ENCODE data around the gene TIPIN.
"Not testable (repeated sequence)": the region's sequence is repeated elsewhere in the genome, so short reads cannot be mapped to it uniquely, and the experiment has no call there.

Gene TIPIN

DNA sequence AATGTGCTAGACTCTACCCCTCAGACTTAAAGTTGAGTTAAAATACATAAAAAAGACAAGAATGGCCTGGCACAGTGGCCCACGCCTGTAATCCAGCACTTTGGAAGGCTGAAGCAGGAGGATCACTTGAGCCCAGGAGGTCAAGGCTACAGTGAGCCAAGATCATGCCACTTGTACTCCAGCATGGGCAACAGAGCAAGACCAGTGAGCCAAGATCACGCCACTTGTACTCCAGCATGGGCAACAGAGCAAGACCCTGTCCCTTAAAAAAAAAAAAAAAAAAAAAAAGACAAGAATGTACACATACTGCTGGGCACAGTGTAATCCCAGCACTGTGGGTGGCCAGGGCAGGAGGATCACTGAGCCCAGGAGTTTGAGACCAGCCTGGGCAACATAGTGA, 45.7 kb downstream of the TIPIN start:
- in situ Hi-C loops (cut with MboI; ENCODE audit: low pct_unique_long_range_greater_than_20kb, low sequenced_read_pairs), result no loop called here
- DNase-seq, result no peak

DNA sequence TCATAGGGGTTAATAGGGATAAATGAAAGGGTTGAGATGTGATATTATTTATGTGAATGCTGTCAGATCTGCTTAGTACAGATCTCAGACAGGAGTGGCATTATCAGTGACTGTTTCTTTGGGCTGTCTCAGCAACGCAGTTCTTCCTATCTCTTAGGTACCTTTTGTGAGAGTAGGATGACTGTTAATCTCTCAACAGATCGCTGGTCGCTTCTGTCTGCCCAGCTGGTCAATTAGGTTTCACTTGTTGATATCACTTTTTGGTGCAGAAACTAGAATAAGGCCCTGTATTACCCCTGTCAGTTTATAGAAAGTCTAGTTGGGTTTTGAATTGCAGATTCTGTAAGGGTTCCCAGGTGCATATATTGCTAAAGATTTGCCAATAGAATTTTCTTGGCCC, 46.7 kb downstream of the TIPIN start:
- in situ Hi-C loops (cut with MboI; ENCODE audit: low pct_unique_long_range_greater_than_20kb, low sequenced_read_pairs), result no loop called here
- no peak for DNase-seq

DNA sequence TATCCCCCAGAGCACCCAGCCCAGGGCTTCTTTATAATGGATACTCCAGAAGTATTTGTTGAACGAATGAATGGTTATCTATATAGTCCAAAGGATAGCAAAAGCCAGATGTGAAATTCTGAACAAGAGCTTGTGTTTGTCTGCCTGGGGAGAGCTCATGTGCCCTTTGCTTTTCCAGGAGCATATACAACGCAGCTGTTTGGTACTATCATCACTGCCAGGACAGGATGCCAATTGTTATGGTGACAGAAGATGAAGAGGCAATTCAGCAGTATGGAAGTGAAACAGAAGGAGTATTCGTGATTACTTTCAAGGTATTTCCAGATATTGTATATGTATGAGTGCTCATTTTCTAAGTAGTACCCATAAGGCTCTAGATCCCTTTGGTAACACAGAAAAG, 48.0 kb downstream of the TIPIN start:
- DNase-seq, result no peak
- in situ Hi-C loops (cut with MboI; ENCODE audit: low pct_unique_long_range_greater_than_20kb, low sequenced_read_pairs), result no loop called here

DNA sequence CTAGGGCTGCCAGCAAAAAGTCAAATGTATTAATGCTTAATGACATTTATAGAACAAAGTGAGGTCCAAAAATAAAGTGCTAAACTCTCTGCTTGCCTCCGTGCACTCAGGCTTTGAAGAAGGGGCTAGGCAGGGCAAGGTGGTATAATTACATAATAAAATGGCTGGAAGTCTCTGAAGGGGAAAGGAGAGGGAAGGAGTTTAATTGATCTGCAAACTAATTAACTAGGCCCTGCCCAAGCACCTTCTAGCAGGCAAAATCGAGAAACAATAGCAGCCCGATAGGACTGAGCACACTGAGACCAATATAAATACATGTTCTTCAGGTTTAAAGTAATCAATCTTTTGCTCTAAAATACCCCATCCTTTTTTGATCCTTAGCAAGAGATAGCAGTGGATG, 50.1 kb downstream of the TIPIN start:
- no peak for DNase-seq
- in situ Hi-C loops (cut with MboI; ENCODE audit: low pct_unique_long_range_greater_than_20kb, low sequenced_read_pairs), result no loop called here

DNA sequence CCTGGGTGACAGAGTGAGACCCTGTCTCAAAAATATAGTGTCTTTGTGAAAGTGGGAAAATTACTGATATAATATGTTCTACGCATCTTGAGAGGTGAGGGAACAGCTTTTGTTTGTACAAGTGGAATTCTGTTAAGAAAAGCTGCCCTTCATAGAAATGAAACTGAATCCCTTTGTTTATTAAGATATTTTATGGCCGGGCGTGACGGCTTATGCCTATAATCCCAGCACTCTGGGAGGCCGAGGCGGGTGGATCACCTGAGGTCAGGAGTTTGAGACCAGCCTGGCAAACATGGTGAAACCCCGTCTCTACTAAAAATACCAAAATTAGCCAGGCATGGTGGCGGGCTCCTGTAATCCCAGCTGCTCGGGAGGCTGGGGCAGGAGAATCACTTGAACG, 52.1 kb downstream of the TIPIN start:
- DNase-seq; in situ Hi-C loops (cut with MboI; ENCODE audit: low pct_unique_long_range_greater_than_20kb, low sequenced_read_pairs): not testable (repeated sequence)

DNA sequence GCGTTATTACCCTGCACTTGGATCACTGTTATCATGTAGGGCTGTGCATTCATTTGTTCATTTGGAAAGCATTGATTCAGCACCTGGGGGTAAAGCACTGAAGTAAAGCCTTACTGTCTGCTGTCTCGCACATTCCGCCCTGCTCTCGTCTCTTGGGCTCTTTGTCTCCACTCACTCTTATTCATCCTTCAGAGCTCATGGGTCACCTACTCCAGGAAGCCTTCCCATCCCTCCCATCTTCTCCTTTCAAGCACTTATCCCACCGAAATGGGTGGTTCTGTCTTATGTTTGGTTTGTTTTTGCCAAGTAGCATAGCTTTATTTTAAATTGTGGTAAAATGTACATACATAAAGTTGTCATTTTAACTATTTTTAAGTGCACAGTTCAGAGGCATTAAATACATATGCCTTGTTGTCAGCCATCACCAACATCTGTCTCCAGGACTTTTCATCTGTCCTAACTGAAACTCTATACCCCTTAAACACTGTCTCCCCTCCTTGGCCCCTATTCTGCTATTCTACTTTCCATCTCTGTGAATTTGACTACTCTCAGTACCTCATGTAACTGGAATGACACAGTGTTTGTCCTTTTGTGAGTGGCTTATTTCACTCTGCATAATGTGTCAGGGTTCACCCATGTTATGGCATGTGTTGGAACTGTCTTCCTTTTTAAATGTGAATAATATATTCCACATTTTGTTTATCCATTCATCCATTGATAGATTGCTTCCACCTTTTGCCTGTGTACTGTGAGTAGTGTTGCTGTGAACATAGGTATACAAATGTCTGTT, 53.8 kb downstream of the TIPIN start:
- in situ Hi-C loops (cut with MboI; ENCODE audit: low pct_unique_long_range_greater_than_20kb, low sequenced_read_pairs), result no loop called here
- DNase-seq, result no peak

DNA sequence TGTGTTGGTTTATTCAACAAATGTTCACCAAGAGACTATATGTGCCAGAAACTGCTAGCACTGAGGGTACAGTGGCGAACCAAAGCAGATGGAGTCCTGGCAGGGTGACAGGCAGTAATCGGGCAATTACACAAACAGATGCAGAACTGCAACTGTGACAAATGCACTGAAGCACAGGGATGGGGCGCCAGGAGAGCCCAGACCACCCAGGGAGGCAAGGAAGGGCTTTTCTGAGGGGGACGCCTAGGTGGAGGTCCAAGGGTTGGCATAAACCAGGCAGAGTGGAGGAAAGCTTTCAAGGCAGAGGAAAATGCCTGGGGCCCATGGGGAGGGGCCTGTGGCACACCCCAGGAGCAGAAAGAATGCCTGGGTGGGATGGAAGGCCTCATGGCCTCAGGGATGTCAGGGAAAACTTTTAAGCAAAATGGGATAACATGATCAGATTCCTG, 57.7 kb downstream of the TIPIN start:
- DNase-seq, result no peak
- in situ Hi-C loops (cut with MboI; ENCODE audit: low pct_unique_long_range_greater_than_20kb, low sequenced_read_pairs), result no loop called here

DNA sequence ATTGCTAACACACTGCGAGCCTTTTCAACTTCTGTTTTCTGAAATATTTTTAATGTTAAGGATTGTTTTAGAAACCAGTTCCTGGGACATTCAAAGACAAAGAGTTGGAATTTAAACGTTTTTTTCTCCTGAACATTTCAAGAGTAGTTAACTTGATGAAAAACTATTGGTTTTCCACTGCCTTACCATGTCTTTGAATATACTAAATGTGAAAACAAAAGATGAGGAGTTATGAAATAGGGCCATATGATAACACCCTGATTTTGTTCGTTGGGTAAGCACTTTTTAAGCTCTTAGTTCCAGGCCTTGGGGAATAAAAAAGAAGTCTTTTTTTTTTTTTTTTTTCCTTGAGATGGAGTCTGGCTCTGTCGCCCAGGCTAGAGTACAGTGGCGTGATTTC, 60.3 kb downstream of the TIPIN start:
- in situ Hi-C loops (cut with MboI; ENCODE audit: low pct_unique_long_range_greater_than_20kb, low sequenced_read_pairs), result no loop called here
- no peak for DNase-seq

DNA sequence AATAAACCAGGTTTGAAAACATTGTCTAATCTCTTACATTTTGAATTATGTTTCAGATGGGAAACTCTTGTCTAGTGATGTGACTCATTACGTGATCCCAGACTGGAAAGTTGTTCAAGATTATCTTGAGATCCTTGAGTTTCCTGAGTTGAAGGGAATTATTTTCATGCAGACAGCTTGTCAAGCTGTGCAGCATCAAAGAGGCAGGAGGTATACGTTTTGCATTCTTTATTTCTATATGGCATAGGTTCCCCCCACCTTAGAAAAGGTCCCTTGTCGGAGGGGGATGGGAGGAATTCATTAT, 61.6 kb downstream of the TIPIN start:
- DNase-seq, result peak; percentile 30
- in situ Hi-C loops (cut with MboI; ENCODE audit: low pct_unique_long_range_greater_than_20kb, low sequenced_read_pairs), result no loop called here

DNA sequence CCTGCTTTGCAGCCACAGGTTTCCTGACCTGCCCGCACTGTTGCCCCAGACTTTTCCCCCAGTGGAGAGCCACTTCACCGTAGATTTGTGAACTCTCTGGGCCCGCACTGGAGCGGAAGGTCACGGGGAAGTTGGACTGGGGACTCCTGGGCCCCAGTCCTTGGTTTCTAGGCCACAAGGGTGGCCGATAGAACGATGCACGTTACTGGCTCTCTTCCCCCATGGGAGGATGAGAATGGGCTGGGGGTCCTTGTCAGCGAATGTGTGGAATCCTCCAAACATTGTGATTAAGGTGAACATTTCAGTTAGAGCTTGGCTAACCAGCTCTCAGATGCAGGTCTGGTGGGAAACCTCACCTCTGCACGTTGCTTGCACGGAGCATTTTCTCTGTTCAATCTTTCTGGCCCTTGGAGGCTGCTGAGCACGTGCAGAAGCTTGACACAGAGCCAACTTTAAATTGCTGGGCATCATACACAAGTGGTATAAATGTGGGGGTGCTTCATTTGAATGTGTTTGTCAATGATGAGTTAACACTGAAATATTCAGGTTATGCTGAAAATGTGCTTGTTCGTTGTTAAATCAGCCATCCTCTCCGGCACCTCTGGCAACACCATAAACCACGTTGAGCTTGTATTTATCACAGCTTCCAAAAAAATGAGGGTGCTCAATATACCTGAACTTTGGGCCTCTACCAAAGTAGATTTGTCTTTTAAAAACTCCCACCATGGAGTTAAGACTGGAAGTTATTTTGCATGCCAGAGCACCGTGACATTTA, 62.1 kb downstream of the TIPIN start:
- DNase-seq, result peak; percentile 87
- in situ Hi-C loops (cut with MboI; ENCODE audit: low pct_unique_long_range_greater_than_20kb, low sequenced_read_pairs), result no loop called here

DNA sequence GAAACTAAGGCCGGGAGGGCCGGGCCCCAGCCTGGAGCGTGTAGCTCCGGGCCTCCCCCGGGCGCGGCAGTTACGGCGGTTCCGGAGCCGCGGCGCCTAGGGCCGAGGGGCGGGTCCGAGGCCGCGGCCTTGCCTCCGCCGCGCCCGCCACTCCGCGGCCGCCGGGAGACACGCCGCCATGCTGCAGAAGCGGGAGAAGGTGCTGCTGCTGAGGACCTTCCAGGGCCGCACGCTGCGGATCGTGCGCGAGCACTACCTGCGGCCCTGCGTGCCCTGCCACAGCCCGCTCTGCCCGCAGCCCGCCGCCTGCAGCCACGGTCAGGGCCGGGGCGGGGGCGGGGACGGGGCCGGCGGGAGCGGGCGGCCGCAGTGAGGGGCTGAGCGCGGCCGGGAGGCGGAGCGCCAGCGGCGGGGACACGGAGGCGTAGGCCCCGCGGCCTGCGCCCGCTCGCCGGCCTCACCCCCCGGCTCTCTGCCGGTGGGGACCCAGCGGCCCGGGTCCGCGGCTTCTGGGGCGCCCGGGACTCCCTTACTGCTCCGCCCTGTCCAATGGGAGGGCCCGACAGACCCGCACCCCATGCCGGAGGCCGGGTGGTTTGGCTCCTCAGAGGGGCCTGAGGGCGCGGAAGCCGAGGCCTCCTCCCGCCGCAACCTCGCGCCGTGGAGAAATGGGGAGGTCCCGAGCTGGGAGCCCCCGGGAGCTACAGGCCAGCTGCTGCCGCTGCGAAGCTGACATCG, 62.9 kb downstream of the TIPIN start, which contains the start of gene DIS3L:
DIS3L (plus strand) TSS at position 150 of the 738 bp plus-strand sequence; CDS start at position 179, 29 bp downstream.
- peak; percentile 85 for DNase-seq
- in situ Hi-C loops (cut with MboI; ENCODE audit: low pct_unique_long_range_greater_than_20kb, low sequenced_read_pairs), result no loop called here

DNA sequence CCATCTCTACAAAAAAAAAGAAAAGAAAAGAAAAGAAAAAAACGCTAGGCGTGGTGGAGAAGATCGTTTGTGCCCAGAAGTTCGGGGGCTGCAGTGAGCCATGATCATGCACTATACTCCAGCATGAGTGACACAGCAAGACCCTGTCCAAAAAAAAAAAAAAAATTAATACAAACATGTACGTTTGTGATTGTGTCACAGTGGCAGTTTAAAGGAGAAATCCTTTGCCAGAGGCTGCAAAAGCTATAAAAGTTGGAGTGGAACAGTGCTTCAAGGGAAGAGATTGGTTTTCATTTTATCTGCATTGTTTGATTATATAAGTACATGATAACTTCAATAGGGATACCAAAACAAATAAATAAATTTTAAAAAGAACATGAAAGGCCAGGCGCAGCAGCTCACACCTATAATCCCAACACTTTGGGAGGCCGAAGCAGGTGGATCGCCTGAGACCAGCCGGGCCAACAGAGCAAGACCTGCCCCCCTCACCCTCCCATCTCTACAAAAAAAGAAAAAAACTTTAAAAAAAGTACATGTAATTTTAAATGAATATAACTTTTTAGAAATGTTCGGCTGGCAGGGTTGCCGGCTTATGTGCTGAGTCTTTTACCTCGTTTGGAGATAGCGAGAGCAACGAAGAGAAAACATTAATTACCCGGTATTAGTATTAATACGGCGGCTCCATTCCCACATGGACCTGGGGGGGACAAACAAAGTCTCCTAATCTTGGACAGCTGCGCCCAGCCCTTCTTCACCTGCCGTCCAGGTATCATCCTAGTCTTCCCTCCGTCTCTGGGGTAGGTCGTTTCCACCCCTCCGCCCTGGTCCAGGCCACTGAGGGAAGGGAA, 63.7 kb downstream of the TIPIN start:
- in situ Hi-C loops (cut with MboI; ENCODE audit: low pct_unique_long_range_greater_than_20kb, low sequenced_read_pairs), result no loop called here
- no peak for DNase-seq

DNA sequence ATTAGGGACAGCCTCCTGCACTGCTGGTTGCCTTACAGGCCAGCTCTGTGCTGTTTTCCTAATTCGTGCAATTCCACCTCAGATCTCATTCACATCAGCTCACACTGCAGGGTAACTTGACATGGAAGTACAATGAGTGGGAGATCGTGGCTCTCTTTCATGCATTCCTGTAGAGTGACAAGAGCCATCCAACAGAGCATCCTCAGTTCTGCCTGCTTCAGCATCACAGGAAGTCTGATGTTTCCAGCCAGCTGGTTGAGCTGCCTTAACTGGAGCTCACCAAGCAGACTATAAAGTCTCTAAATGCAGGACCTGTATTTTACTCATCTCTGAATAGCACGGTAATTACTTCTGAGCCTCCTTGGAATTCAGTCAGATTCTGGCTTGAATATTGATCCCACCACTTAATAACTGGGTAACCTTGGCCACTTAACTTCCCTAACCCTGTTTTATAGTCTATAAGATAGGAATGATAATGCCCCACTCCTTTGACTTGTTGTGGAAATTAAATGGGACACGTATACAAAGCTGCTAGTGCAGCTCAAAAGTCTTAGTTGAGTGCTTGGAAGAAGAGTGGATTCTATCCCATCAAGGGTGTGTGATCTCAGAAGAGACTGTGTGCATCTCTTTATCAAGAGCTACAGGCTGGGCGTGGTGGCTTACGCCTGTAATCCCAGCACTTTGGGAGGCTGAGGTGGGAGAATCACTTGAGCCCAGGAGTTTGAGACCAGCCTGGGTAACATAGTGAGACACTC, 64.5 kb downstream of the TIPIN start:
- in situ Hi-C loops (cut with MboI; ENCODE audit: low pct_unique_long_range_greater_than_20kb, low sequenced_read_pairs), result no loop called here

DNA sequence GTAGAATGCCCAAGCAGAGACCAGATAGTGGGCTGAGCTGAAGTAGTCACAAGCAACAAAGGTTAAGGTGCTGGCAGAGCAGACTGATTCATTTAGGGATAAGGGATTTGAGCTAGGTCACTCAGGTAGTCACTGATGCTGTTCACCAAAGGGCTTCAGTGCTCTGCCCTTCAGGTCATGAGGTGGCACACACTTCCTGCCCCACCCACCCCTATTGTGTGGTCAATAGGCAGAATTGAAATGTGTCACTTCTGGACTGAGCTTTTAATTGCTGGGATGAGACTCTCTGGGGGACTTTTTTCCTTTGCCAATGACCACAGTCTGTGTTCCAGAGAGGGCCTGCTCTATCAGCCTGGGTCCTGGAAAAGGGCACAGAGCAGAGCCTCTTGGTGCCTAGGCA, 66.0 kb downstream of the TIPIN start:
- in situ Hi-C loops (cut with MboI; ENCODE audit: low pct_unique_long_range_greater_than_20kb, low sequenced_read_pairs), result no loop called here
- DNase-seq, result no peak

More for the DNA sequence above, 64.5 kb downstream of the TIPIN start:
- no peak for DNase-seq

DNA sequence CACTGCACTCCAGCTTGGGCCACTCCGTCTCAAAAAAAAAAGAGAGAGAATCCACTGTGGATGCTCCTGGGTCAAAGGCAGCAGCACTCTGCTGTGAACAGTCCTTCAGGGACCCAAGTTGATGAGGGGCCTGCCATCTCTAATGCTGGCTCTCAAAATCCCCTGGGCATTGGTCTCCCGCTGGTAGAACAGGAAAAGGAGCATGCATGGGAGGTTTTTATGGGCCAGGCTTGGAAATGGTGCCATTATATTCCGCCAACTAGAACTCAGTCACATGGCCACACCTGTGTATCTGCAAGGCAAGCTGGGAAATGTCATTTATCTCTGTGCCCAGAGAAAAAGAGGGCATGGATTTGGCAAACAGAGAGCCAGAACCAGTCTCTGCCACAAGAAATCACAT, 66.5 kb downstream of the TIPIN start:
- in situ Hi-C loops (cut with MboI; ENCODE audit: low pct_unique_long_range_greater_than_20kb, low sequenced_read_pairs), result no loop called here
- no peak for DNase-seq

DNA sequence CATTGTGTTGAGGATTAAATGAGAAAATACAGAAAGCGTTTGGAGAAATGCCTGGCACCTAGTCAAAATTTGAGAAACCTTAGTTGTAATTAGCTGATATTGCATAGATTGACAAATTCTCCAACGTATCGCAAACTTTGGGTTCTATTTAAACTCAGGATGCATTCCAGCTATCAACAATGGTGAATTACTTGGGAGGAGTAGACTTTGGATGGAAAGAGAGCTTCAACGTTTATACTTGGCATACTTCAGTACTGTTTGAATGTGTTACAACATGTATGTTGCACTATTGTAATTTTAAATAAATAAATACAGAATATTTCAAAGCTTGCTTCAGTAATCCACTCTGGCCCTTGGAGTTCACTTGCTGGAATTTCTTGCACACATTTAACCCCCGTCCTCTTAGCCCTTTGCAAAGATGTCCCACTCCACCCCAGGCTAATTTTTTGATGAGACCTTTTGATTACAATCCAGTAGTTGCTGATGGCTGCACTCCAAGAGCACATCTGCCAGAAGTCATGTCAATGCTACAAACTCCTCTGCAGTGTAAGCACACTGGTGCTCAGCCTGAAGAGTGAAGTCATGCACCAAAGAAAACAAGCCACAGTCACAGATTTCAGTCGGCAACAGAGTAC, 67.8 kb downstream of the TIPIN start:
- no peak for DNase-seq

DNA sequence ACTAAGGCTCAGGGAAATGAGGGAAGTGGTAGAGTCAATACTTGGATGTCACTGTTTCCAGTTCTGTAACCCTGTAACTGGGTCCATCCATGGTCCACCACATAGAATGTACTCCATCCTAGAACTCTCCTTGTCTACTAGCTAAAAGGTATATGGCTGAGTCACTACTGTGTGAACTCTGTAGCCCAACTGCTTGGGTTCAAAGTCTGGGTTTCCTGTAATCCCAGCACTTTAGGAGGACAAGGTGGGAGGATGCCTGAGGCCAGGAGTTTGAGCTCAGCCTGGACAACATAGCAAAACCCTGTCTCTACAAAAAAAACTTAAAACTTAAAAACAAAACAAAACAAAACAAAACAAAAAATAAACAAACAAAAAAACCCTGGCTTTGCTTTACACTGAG, 68.4 kb downstream of the TIPIN start:
- in situ Hi-C loops (cut with MboI; ENCODE audit: low pct_unique_long_range_greater_than_20kb, low sequenced_read_pairs), result no loop called here
- DNase-seq, result no peak

More for the DNA sequence above, 67.8 kb downstream of the TIPIN start:
- in situ Hi-C loops (cut with MboI; ENCODE audit: low pct_unique_long_range_greater_than_20kb, low sequenced_read_pairs), result no loop called here

DNA sequence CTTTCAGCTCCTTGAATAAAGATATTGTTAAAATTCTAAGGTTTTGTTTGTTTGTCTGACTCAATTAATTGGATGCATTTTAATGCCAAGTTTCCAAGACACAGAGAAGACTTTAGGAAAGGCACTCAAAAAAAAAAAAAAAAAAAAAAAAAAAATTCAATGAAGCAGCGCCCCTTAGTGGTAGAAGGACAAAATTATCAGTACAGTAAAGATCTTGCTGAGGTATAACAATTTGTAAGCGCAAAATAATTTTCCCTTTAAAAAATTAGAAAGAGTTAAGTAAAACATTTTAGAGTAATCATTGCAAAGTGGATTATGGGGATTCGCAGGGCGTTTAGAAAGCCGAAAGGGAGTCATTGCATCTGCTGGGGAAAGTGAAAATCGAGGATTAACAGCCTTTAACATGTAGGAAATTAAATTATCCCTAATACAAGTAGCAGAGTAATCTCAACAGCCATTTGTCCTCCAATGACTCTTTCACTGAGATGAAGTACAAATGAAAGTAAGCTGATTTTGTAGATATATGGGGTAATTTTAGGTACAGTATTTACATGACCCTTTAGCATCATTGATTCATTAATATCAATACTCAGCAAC, 68.9 kb downstream of the TIPIN start:
- peak; percentile 81 for DNase-seq
- in situ Hi-C loops (cut with MboI; ENCODE audit: low pct_unique_long_range_greater_than_20kb, low sequenced_read_pairs), result no loop called here

All from KBM-7 (cell line).